GM19468 (cell line): Measurements from ENCODE around the gene MYO7A.

Experiments
- ATAC-seq: cut with Tn5 transposase; IDR thresholded peaks from one replicate; pipeline ENCODE4 v1.9.1; 2021; ENCODE audit warnings: mild to moderate bottlenecking, moderate library complexity, moderate number of reproducible peaks; ENCODE audit not compliant: unreplicated experiment; ENCODE audit errors: extremely low read depth

MYO7A gene

DNA sequence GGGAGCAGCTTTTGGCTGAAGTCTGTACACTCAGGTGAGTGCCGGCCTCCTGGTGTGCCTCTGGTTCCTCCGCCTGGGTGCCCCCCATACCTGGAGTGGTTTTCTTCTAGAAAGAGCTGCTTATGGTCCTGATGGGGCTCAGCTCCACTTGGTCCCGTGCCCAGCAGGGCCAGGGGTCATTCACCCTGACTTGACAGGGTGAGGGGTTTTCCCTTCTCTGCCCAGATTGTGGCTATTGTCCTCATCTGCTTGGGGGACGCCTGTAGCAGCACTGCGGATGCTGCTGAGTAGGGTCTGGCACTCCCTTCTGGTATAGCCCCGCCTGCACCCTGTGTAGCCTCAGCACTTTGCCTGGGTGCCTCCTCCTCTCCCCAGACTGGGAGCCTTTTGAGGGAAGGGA is 17.2 kb upstream of the MYO7A start:
- no peak for ATAC-seq

DNA sequence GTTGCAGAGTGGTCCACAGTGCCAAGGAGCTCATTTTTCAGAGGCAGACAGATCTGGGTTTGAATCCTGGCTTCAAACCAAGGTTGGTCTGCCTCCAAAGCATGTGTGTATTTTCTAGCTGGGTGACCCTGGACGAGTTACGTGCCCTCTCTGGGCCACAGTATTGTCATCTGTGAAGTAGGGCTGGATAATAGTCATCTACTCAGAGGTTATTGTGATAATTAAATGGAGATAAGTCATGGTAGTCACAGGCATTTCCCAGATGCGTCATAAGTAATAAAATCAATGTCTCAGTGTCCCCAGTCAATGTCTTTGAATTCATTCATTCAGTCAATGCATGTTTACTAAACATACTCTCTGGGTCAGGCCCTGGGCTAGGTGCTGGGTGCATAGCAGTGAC is 16.8 kb upstream of the MYO7A start:
- ATAC-seq = no peak

DNA sequence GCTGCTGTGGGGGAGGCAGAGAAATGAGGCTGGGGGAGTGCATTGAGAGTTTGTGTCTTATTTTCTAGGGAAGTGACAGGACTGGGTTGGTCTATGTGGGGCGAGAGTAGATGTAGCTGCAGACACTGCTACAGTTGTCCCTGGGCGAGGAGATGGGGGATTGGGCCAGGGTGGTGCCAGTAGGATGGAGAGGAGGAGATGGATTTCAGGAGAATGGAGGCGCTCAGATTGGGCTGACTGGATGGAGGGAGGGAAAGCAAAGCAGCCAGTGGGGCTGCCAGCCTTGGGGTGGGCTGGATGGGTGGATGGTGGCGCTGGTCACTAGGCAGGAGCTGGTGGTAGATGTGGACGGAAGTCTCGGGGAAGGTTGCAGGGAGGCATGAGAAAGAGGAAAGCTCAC is 16.1 kb upstream of the MYO7A start:
- no peak for ATAC-seq

DNA sequence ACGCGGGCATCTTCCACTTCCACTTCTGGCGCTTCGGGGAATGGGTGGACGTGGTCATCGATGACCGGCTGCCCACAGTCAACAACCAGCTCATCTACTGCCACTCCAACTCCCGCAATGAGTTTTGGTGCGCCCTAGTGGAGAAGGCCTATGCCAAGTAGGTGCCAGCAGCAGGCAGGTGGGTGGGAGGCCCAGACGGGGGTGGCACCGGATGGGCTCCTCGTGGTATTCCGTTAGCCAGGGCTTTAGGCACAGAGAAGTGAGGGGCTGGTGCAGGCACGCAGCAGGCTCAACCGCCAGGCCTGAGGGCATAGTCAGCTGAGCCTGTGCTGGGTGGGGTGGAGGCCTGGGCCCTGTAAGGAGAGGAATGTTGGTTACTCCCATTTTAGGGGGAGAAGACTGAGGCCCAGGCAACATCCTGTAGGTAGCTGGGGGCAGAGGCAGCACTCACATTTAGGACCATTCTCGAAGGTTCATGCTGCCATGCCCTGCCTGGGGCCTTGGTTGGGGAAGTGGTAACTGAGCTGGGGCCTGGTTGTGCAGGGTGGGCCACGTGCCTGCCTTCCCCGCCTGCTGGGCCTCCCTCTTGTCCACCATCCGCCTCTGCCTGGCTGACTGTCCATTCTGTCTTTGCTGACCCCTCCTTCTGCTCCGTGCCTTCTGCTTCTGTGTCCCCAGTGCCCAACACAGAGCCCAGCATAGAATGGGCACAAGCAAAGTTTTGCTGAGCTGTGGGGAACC is 15.2 kb upstream of the MYO7A start:
- ATAC-seq = no peak

DNA sequence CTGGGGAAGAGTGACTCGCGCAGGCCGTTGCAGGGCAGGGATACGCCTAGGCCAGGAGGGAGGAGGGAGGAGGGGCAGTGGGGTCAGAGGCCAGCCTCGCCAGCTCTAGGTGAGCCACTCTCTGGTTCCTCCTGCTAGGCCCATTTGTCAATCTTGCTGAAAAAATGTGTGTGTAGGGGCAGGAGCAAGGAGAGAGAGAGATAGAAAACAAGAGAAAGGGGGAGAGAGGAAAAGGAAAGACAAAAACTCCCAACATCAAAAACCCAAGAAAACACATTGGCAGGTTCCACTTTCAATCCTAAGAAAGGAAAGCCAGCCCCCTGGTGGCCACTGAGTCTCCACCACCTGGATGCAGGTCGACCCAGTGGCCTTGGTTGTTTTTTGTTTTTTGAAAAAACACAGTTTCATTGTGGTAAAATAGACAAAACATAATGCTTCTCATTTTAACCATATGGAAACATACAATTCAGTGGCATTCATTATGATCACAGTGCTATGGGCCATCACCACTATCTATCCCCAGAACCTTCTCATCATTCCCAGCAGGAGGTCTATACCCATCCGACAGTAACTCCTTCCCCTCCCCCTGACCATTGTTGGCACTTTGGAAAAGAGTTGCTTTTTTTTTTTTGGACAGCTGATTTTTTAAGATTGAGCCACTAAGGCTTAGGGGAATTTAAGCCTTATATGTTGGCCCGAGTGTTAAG is 14.5 kb upstream of the MYO7A start:
- no peak for ATAC-seq

DNA sequence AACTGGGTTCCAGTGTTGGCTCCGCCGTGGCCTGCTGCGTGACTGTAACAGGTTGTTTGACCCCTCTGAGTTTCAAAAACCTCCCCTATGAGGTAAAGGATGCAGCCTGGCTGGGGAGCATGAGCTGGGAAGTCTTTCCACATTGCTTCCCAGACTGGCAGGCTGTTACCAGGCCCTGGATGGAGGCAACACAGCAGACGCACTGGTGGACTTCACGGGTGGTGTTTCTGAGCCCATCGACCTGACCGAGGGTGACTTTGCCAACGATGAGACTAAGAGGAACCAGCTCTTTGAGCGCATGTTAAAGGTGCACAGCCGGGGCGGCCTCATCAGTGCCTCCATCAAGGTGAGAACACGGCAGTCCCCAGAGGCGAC is 14.0 kb upstream of the MYO7A start:
- no peak for ATAC-seq

DNA sequence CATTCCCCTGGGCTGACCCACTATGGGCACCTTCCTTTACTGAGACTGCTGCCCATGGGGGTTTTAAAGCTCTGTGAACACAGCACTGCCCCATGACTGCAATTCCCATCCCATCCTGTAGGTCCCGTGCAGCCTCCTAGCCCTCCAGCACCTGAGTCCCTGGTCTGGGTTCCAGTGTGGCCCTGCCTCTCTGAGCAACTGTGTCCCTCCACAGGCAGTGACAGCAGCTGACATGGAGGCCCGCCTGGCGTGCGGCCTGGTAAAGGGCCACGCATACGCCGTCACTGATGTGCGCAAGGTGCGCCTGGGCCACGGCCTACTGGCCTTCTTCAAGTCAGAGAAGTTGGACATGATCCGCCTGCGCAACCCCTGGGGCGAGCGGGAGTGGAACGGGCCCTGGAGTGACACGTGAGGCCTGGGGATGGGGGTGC is 12.8 kb upstream of the MYO7A start:
- ATAC-seq = no peak

DNA sequence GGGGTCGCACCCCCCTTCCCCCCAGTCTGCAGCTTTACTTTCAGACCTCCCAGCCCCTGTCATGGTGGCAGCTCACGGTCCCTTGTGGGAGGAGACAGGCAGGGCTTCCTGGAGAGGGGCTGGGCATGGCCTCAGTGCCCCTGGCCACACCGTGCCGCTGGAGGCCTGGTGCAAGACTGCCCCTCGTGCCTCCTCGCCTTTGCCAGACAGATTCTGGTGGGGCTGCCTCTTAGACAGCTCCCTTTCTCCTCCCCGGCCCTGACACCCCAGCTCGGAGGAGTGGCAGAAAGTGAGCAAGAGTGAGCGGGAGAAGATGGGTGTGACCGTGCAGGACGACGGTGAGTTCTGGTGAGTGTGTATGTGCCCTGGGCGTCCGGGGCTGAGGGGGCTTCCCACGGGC is 12.1 kb upstream of the MYO7A start:
- ATAC-seq = no peak

DNA sequence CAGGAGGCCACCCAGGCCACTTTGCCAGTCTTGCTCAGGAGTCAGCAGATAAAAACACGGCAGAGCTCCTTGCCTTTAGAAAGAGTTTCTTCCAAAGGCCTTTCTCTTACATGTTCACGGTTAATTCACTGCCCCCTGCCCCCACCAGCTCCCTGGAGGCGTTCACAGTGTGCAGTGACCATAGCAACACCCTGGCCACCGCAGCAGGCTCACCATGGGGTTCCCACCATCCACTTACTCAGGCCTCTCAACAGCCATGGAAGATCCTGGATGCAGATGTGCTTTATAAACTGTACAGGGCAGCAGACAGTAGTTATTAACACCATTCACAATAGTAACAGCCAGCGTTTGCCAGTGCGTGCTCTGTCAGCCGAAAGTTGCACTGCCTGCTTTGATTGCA is 10.6 kb upstream of the MYO7A start:
- no peak for ATAC-seq

DNA sequence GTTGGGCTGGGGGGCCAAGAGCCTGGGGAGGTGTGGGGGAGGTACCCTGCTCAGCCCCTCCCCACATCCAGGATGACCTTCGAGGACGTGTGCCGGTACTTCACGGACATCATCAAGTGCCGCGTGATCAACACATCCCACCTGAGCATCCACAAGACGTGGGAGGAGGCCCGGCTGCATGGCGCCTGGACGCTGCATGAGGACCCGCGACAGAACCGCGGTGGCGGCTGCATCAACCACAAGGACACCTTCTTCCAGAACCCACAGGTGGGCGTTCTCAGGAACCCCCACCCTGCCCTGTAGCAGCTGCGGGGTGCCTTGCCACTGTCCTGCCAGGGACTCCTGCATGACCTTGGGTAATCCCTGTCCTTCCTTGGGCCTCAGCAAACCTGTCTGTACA is 10.0 kb upstream of the MYO7A start:
- ATAC-seq = no peak

DNA sequence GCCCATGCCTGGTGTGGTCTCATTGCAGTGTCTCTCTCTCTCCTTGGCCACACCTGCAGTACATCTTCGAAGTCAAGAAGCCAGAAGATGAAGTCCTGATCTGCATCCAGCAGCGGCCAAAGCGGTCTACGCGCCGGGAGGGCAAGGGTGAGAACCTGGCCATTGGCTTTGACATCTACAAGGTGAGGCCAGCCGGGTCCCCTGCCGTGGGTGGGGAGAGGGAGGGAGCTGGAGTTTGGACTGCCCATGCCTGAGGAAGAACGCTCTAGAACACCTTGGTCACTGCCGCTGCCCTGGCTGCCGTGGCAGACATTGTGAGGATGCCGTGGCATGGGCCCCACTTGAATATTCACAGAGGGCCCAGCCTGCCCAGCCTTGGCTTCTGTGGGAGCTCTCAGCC is 9.1 kb upstream of the MYO7A start:
- ATAC-seq = no peak

DNA sequence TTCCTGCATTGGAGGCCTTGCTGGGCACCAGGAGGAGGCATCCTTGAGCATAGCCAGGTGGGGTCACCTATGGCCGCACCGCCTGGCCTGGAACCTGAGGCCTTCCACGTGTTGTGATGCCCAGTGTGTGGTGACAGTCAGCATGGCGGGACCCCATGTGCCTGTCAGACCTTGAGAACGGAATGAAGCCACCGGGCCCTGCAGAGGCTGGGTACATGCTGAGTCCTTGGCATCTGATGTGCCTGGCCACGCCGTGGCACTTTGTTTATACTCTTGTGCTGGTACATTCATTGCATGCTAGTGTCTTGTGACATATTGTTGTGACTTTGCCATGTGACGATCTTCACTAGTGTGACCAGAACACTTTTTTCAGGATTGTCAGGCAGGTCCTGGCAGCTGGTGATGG is 8.5 kb upstream of the MYO7A start:
- no peak for ATAC-seq

DNA sequence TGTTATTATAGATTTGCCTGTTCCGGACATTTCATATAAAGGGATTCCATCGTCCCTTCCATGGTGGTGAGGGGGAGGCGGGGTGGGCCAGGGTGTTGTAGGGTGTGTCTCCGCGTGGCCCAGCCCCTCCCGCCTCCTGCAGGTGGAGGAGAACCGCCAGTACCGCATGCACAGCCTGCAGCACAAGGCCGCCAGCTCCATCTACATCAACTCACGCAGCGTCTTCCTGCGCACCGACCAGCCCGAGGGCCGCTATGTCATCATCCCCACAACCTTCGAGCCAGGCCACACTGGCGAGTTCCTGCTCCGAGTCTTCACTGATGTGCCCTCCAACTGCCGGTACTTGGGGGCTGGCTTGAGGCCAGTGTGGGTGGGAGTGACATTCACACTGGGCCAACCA is 7.5 kb upstream of the MYO7A start:
- ATAC-seq = no peak

DNA sequence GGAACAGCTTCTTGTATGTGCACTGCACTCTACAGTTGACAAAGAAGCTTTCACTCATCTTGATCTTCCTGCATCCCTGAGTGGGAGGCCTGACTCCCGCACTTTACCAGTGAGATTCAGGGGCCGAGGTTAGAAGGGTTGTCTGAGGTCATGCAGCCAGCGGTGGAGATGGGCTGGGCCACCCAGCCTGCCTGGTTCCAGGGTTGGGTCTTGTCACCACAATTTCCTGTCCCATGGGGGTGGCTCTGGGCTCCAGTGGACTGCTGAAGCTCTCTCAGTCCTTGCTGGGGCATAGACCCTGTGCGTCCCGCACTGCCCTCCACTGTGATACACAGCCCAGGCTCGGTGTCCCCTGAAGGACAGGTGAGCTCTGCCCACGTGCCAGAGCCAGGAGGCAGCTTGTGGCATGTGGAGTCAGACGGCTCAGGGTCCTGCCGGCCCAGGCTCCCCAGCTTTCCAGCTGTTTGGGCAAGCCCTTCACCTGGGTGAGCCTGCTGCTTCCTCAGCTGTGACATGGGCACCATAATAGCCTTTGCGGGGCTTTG is 6.9 kb upstream of the MYO7A start:
- no peak for ATAC-seq

DNA sequence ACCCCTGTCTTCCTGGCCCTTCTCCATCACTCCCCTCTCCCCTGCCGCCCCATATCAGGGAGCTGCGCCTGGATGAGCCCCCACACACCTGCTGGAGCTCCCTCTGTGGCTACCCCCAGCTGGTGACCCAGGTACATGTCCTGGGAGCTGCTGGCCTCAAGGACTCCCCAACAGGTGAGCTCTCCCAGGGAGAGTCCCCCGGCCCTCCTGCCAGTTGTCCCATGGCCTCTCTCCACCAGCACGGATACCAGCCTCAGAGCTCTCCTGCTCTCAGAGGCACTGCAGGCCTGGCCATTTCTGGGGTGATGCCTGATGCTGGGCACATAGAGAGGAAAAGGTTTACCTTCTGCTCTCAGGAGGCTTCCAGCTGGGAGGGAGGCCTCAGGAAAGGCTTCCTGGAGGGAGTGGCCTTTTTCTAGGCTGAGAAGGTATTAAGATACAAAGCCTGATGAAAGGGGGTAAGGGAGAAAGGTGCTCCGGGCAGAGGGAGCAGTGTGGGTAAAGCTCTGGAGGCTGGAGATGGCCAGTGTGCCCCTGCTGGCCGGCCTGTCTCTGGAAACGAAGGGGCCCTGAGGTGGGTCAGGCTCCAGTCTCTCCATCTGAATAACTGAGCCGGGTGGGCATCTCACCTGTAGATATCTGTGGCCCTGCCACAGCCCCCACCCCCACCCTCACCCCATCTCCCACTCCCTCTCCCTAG is 6.0 kb upstream of the MYO7A start:
- ATAC-seq = no peak

DNA sequence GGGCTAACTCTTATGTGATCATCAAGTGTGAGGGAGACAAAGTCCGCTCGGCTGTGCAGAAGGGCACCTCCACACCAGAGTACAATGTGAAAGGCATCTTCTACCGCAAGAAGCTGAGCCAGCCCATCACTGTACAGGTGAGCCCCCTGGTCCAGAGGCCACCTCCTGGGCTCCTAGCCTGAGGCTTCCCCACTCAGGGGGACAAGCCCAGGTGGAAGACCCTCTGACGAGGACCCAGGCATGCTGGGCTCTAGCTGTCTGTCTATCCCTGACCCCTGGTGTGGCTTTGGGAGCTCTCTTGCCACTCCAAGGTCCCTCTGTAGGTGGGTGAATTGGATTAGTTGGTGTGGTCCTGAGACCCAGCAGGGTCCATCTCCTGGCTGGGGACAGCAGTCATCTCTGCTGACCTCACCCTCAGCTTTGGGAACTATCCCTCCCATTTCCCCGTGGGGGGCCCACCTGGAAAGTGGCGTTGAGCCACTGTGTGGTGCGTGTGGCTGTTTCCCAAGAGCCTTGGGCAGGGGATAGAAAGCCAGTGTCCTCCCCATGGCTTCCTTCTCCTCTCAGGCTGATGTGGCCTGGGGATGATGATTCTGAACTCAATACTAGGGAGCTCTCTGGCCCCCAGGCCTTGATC is 5.4 kb upstream of the MYO7A start:
- ATAC-seq = no peak

DNA sequence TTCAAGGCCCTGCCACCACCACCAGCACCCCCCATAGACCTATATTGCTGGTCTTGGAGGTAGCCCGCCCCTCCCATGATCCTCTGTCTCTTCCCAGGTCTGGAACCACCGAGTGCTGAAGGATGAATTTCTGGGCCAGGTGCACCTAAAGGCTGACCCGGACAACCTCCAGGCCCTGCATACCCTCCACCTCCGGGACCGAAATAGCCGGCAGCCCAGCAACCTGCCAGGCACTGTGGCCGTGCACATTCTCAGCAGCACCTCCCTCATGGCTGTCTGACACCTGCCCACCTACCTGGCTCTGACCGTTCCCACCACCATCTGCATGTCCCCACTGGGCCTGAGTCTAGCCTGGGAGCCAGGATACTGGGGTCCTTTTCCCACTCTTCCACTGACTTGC is 4.5 kb upstream of the MYO7A start:
- ATAC-seq = no peak

DNA sequence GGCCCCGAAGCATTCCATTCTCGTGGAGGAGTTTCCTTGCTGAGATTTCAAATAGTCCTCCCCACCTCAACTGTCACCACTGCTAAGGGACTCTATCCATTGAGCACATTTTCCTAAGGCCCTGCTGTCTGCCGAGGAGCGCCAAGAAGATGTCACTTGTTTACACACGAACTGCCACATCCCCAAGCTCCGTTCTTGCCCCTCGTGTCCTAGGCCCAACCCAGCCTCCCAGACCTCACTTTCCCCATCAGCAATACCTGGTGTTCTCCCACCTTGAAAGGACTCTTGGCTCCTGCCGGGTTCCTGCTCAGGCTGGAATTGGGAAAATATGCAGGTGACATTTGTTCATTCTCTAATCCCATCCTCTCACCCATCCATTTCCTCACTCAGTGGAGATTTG is 4.0 kb upstream of the MYO7A start:
- ATAC-seq = no peak

DNA sequence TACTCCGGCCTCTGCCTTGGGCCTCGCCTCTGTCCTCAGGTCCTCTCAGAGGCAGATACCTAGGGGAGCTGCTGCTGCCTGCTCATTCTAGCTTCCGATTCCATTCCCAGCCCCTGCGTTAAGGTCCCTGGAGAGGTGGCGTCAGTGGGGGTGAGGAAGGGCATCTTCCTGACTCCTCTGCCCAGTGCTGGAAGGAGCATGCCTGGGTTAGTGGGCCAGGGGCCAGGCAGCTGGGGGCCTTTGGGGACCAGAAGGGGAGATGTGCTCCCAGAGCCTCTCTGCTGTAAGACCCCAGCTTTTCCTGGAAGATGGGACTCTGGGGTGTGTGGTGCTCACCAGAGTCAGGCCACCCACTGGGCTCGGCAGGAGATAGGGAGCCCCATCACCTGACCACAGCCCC is 3.6 kb upstream of the MYO7A start:
- ATAC-seq = no peak

DNA sequence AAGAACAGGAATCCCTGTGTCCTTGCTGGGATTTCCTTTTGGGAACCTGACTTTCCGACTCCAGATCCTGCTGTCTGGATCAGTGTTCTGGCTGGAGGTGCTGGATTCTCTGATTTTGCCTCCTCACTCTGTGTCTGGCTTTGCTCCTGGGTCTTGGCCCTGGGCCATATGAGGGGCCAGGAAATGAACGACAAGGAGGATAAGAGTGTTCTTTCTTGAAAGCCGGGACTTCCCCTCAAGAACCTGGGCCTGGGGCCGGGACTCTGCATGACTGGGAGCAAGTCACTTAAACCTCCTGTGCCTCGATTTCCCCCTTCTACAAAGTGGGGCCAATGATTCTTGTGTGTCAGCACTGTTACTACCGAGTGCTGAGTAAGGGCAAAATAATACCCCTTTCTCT is 2.9 kb upstream of the MYO7A start:
- ATAC-seq = no peak

DNA sequence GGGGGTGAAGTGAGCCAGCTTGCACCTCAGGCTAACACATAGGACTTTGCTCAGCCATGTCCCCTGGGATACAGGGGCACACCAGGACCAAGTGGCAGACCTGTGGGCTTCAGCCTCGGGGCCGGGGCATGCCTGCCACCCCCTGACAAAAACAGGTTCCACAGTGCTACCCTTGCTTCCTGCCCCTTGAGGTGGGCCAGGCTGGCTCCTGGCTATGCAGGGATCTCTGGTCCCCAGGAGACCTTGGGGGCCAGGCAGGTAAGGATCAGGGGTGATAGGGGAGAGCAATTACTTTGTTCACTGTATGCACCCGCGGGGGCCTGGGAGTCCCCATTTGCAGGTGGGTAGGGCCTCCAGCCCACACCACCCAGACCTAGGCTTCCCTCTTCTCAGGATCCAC is 2.4 kb upstream of the MYO7A start:
- no peak for ATAC-seq
